Stimulated activated CD4-positive, alpha-beta T cell treated with anti-CD3 and anti-CD28 coated beads, TNF-alpha, amount 100 ng/mL, for 4 hours (primary cell): ENCODE measurements around the gene SLC22A3.

Source experiments
- DNase-seq, 3 experiments: peaks; one replicate each; pipeline ENCODE4 v3.0.0-alpha.2; 2020; ENCODE audit warnings: low read depth in 3 of 3

The SLC22A3 gene

DNA sequence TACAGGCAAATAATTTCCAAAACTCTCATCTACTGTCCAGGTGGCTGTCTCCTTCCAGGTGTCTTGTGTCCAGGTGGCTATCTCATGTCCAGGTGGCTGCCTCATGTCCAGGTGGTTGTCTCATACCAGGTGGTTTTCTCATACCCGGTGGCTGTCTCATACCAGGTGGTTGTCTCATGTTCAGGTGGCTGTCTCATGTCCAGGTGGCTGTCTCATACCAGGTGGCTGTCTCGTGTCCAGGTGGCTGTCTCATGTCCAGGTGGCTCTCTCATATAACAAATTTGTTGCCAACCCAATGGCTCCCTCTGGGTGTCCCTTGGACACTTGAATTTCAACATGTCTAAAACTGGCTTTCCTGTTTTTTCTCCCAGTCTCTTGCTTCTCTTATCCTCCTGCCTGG lies 14.3 kb upstream of the SLC22A3 start:
- DNase-seq, result no peak

DNA sequence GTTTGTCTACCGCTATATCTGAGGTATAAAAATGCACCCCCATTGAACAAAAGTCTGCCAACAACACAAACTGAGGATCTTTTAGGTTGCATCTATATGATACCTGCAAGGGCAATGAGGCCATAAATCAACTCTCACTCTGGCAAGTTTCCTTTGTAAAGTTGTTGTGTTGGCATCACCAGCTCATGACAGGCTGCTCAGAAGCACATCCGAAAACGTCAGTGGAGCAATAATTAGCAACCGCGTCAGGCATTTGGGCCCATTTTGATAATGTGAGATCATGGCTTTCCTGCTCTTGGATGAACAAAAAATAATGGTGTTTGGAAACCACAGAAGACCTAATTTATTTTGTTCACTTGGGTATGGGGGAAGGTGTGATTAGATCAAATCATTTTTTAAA lies 12.0 kb upstream of the SLC22A3 start:
- DNase-seq, result no peak

DNA sequence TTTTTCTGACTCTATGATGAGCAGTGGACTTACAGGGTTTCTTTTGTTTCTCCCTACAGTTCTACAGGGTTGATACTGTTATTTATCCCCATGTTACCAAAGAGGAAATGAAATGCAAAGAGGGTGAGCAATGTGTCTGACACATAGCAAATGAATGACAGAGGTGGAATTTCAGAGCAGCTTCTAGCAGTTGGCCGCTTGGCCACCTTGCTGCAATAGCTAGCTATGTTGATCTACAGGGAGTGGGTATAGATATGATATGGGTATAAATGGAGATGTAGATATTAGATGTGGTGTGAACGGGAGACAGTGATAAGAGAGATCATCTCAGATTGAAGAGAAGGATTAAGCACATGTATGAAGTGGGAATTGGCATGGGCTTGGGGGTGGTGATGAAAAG lies 10.9 kb upstream of the SLC22A3 start:
- no peak for DNase-seq

DNA sequence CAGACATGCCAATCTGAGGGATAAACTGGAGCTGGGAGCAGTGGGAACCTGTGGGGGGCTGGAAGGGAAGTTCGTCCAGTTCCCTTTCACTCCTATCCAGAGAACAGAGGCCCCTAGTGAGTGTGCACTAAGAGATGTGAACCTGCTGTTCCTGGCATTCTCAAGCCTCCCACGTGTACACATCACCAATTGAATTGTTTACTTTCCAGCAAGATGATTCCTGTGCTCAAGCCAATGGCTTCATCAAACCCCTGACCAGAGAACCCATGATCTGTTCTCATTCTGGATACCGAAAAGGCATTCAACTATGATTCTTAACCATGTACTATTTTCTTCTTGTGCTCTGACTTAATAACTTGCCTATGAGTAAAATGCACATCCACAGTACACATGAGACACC lies 10.2 kb upstream of the SLC22A3 start:
- DNase-seq, result no peak

DNA sequence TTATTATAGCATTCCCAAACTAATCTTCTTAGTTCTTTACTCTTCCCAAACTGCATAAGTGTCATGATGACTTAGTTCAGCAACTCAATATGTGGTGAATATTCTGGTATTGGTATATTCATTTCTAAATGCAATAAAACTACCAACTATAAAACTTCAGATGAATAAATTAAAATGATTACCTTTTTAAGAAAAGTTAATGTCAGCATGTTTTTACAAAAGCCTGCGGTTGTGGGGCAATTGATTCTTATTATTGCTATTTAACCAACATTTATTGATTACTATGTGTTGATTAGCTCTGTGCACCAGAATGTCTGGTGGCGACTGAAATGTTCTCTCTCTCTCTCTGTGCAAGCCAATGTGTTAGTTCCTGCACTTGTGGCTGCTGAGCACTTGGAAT lies 5.0 kb upstream of the SLC22A3 start:
- no peak for DNase-seq

DNA sequence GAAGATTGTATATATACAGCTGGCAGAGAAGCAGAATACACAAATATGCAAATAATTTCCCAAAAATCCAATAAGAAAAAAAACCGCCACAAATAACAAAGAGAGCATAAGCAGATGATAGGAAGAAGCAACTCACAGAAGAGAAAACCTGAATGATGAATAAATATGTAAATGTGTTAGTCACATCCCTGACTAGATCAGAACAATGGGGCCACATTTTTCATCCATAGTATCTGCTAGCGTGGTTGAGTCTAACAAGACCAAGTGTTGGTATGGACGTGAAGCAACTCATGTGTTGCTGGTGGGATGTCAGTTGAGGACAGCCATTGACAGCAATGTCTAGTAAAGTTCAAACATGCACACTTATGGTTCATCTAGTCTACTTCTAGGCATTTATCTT lies 3.9 kb upstream of the SLC22A3 start:
- no peak for DNase-seq

DNA sequence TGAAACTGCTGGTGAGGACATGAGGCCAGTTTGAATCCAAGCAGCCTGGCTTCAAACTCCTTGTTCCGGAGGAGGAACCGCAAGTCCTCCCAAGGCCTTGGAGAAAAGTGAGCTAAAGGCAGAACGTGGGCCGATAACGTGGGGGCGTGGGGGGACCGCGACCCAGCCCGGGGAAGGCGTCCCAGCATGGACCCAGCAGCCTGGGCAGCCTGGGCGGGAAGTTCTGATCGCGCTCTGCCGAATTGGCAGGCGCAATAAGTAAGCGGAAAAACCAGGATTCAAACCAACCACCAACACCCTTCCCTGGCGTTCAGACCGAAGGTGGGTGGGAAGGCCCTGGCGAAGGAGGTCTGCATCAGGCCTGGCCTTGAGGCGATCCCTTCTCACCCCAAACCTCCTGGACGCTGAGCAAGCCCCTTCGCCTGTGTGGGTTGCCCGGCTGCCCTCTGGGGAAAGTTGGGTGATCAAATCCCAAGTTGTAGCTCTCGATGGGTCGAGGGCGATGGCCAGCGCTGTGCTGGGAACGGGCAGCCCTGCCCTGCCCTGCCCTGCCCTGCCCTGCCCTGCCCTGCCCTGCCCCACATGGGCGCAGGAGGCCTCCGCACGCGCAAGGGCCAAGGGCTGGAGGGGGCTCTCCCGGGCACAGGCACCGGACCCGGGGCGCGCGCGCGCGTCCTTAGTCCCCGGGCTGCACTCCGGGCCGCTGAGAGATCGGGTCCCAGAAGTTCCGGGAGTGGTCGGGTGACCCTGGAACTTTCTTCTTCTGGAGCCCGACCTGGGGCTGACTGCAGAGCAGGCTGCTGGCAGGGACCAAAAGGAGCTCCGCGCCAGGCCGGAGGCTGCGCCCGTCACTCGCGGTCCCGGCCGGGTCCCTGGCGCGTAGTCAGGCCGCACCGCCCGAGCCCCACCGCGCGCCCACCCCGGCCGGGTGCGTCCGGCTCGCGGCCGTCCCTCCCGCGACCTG lies 637 bp upstream of the SLC22A3 start:
- no peak for DNase-seq

DNA sequence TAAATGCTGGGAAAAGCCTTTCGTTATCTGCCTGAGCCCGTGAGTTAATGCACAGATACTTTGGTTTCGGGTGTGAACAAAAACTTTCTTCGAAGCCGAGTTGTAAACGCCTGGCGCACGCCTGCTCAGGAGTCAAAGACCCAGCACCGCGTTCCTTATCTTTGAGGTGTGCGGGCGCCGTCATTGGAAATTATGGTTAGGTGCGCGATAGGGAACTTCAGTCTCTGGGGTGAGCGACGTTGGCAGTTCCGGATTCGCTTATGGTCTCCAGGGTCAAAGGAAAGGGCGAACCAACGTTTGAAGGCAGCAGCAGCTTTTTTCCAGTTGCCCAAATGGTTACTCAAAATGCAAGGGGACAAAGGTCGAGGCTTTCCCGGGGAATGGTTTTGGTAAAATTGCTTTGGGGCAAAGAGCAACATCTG lies 853 bp downstream of the SLC22A3 start:
- DNase-seq, result no peak

DNA sequence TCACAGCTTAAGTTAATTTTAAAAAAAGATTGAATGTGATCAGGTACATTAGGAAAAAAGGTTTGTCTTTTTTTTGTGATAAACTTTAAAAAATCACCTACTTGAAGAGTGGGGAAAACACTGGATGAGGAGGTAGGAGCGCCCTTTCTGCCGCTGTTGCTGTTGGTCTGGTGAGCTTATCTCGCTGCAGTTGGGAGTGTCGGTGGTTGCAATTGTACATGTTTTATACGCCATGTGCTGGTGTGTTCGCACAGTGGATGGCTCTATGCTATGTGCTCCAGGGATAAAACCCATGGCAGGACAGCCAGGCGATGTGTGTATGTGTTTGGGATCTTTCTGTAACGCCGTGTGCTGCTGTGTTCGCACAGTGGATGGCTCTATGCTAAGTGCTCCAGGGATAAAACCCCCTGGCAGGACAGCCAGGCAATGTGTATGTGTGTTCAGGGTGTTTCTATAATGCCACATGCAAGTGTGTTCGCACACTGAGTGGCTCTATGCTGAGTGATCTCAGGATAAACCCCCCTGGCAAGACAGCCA lies 1.7 kb downstream of the SLC22A3 start:
- DNase-seq, result no peak

DNA sequence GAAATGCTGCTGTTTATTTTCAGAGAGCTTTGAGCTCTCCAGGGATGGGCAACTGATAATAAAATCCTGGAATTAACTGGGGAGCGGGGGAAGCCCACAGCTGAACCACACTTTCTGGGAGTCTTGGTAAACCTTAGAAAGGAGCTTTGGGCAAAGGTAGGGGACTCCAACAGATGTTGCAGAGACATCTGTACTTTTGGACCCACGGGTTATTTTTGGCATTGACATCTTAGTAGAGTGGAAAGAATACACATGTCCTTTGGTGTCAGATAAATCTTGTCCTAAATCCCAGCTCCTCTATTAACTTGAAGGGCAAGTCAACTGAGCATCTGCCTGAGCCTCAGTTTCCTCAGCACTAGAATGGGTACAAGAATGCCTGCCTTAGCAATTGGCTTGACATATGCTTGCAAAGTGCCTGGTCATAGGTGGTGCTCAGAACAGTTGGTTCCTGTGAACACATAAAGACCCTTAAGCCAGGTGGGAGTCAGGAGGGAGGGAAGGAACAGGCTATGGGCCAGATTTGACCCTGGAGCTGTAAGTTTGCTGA lies 5.8 kb downstream of the SLC22A3 start:
- DNase-seq, result no peak

DNA sequence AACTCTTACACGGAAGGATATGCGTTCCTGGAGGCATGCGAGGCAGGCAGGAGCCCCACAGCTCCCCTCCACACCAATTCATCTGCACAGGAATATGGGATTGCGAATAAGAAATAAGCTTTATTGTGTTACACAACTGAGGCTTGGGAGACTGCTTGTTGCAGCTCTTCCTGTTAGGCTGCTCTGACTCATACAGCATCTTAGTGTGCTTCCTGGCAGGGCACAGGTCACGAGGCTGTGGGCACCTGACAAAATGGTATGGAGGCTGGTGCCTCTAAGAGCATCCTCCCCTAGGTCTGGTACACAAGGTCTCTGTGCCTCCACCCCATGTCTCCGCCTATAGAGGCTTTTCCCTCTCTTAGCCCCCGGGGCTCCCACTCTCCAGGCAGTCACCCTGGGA lies 6.8 kb downstream of the SLC22A3 start:
- no peak for DNase-seq

DNA sequence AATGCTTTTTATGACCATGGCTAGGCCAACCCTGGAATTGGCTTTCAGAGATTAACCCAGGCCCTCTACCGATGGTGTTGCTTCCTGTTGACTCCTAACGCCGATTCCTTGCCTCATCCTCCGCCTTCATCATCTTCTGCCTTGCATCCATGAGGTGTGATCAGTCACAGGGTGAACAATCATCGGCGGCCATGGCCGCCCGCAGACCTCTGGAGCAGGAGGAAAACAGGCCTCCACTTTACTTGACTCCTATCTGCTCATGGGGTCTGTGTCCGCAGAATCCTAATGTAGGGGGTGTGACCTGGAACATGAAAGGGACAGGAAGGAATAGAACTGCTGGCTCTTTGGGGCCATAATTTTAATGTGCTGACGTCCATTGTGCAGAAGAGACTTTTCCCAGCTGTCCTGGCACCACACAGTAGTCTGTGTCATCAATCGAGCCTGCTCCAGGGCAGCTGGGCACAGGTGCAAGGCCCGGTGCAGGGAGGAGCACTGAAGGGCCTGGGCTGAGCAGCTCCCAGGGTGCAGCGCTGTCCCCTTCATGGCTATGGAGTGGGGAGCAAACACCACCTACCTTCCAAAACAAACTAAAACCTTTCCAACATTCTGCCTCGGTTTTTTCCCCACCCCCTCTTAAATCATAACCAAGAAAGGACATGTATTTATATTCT lies 8.0 kb downstream of the SLC22A3 start:
- DNase-seq, result no peak

DNA sequence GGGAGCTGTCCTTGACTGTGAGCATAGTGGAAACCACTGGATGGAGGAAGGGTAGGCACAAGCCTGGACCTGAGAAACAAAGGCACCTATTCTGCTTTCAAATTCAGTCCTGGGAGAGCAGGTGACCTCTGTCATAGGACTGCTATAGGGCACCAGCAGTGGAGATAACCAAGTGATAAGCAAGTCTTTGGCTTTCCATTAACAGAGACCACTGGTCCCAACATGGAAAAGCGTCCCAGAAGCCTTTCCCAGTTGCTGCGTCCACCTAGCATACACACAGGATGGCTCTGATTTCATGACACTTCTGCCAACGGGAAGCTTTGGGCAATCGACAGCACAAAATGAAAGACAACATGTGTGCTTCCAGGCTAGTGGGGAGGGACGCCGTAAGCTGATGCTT lies 8.9 kb downstream of the SLC22A3 start:
- no peak for DNase-seq

DNA sequence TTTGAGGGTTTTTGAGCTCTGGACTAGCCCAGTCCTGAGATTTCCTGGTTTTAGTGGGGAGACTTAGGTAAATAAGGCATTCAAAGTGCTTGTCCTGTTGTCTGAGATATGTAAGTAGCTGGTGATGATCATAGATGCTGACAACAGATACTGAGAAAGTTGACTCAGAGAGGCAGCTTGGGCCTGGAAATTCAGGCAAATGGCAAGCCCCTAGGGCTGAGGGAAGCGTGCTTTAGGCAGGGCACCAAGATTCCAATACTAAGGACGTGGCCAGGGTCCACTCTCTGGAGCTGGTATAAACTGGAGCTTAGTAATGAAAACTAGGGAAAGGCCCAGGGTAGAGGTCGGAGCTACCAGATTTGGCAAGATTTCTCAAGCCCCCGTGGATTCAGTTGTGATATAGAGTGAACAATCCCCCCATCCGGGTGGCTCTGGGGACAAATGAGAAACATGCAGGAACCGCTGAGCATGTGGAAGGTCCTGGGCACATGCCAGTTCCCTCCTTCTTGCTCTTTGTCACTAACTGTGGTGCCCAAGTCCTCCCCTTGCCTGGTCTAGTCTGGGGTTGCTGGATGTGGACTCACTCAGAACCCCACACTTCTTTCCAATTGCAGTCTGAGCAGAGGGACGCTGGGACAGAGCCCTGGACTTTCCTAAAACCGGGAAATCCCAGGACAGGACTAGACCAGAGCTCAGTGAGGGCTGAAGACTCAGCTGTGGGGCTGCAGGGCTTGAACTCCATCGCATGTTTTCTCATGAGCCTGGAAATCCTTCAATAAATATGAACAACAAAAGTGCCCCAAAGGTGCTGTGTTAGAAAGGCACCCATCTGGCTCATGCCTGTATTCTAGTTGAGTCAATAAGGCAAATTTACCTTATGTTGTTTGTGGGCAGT lies 10.3 kb downstream of the SLC22A3 start:
- no peak for DNase-seq

DNA sequence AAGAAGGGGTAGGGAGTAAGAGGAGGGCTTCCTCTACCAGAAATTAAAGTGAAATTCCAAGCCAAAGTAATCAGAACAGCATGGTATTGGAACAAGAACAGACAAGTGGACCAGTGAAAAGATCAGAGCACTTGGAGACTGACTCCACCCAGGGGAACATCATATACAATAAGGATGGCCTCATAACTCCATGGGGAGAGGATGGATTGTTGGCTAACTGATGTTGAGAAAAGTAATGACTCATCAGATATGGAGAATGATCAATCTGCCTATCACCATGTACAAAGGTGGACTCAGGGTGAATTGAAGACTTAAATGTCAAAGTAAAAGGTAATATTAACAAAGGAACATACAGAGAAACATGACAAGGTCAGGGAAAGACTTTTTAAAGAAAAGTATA lies 12.8 kb downstream of the SLC22A3 start:
- no peak for DNase-seq

DNA sequence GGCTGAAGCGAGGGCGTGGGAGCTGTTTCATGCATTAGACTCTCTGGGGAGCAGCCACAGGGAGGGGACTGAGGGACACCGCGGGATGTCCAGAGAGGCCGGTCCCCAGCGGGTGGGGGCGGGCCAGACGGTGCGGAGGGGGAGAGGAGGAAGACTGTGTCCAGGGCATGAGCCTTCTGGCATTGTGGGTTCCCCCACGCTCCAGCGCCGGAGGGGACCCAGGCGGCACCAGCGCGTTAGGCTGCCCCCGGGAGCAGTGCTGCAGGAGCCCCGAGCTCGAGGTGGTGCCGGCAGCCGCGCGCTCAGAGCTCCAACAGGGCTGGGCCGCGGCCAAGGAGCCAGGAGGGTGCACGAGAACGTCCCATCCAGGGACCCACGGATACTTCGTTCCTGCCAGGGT lies 14.4 kb downstream of the SLC22A3 start:
- DNase-seq, result no peak

DNA sequence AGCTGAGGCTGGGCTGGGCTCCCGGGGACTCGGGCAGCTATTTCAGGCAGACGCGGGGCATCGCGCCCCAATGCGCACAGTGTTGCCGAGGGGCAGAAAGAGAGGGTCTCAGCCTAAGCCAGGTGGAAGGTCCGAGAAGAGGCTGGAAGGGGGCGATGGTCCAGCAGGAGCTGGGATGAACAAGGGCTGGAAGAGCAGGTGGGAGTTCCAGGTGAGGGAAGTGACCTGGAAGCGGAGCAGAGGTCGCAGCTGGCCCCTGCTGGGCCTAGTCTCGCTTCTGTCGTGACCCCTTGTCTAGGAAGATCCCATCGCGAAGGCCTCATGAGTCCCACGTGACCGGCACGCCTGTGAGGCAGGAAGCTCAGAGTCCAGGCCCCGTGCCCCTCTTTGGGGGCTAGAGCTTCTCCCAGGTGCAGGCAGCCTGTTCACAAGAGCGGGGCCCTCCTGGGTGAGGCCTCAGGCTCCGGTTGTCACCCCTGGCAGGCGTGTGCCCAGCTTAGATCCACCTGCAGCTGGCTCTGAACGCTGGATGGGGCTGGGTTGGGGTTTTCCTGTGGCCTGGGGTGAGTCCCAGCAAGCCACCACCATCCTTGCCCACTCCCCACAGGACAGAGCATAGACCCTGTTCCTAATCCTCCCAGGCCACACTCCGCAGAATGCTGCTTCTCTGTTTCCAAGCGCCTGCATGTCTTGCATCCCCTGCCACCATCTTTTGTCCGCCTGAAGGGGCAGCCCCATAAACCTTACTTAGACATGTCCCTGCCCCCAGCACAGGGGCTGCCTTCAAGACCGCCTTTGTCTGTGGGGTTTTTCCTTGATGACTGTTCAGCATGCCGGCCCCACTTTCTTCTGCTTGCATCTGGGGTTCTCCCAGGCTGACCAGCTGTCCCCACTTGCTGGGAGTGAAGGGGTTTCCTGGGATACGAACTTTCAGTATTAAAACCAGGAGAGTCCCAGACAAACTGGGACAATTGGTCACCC lies 15.1 kb downstream of the SLC22A3 start:
- DNase-seq, result no peak

DNA sequence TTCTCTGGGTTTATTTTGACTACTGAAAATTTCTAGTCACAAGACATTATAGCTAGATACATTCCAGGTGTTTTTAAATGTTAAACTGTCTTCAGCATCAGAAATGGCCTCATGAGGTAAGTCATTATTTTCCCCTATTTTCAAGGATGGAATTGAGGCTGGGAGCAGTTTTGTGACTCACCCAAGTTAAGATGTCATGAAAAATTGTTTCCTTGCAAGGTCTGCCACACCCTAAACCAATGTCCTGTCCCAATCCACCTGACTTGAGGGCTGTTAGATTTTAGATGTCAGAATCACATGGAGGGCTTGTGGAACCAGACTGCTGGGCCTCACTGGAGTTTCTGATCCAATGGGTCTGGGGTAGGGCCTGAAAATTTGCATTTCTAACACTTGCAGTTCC lies 16.9 kb downstream of the SLC22A3 start:
- no peak for DNase-seq

DNA sequence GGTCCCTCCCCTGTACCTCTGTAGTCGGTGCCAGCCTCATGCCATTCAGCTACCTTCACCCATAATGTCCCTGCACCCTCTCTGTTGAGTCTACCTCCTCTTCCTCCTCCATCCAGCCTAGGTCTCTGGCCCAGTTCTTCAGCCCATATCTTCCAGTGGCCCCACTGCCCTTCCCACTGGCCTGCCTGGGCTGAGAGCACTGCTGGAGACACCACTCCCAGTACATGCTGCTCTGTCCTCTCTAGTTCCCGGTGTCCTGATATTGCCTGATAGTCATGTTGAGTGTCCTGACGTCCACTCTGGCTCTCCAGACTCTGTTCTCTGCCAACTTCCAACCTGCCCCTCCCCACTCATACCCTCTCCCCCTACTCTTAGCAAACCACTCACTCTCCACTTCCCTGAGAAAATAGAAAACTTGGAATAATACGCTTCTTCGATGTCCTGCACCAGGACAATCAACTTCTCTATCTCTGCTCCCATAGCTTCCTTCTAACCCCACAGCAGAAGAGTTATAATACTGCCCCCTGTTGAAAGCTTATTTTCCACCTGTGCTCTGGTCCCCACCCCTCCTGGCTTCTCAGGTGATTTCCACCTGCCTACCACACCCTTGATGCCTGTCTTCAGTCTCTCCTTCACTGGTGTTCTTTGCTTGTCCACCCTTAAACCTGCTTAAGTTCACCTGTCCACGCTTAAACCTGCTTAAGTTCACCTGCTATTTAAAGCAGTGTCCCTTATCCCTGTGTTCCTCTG lies 19.8 kb downstream of the SLC22A3 start:
- no peak for DNase-seq

DNA sequence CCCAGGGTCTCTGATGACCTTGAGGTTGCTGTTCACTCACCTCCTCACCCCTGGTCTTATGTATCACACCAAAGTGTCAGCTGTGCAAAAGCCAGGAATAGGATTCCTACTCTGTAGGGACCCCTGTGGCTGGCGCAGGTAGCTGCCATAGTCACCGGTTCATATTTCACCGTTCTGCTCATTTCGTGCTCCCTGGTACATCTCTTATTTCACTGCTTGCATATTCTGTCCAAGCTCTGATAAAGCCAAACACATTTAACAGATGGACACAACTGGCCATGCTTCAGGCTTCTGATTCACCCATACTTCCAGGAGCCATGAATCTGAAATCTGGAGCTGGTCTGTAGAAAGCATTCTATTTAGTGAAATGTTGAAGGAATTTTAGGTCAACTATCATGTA lies 20.5 kb downstream of the SLC22A3 start:
- DNase-seq, result no peak
